Measurements from ENCODE around the gene SYNPO2.

- TF ChIP-seq TAF1 (IDR thresholded peaks at IDR 0.05; ENCODE audit: borderline replicate concordance, insufficient read depth, low read length), result no peak
- no peak for TF ChIP-seq POLR2AphosphoS5 (IDR thresholded peaks at IDR 0.05; ENCODE audit: low read depth, low read length)
- TF ChIP-seq REST (IDR thresholded peaks at IDR 0.05; ENCODE audit: insufficient read depth in 1 of 2, low read depth in 2 of 2, low read length in 2 of 2), result no peak
- TF ChIP-seq SIN3A (IDR thresholded peaks at IDR 0.05; ENCODE audit: borderline replicate concordance, insufficient read depth, low read length), result no peak
Observed at GRCh38 chr4:119053245-119053644, 164.6 kb downstream of the SYNPO2 start.
